Suprapubic skin (tissue), 3 donors: ENCODE data around the gene IFFO2.

Experiments
- POLR2AphosphoS5 ChIP-seq, 3 donors: sonication (generic); formaldehyde crosslinking; IDR thresholded peaks; one replicate each; pipeline ENCODE4 v1.6.1; 2017; ENCODE audit warnings: antibody characterized with exemption in 3 of 3
- TF ChIP-seq, protein P1 (sequence below), 2 donors: fragments of 200-600 bp in 1 of 2; fragments of 450-650 bp in 1 of 2; sonication (generic) in 1 of 2; IDR thresholded peaks; one replicate each; pipeline ENCODE4 v1.5.1; 2016 to 2019; ENCODE audit warnings: antibody characterized with exemption in 2 of 2, mild to moderate bottlenecking in 1 of 2, moderate library complexity in 1 of 2

DNA sequence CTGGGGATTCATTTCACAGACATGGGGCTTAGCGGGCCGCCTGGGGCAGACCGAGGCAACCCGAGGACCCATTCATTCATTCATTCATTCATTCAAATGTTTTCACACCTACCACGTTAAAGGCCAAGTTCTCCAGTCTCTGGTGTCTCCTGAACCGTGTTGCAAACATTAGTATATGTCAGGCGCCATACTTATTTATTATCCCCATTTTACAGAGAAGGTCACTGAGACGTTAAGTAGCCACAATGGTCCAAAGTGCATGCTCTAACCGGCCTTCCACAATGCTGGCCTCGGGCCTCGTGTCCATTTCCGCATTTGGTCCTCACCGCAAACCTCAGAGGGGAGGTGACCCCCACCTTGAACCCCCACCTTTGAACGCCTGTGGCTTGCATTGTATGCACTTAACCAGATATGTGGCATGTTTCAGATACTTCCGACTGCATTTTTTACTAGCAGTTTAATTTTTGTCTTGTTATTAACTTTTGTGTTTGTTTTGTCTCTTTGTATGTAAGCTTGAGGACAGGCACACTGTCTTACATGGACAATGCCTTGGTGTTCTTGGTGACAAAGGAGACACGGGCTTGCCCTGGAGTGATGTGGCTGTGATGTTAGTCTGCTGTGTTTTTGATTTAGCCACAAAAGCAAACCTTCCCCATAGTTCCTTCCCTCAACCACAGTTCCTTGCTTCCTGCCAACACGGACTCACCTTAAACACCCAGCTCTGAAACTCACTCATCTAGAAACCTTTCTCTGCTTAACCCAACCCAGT lies 1.2 kb upstream of the IFFO2 start:
- TF ChIP-seq POLR2AphosphoS5 (IDR thresholded peaks at IDR 0.05), result no peak
- TF ChIP-seq, protein P1, sequence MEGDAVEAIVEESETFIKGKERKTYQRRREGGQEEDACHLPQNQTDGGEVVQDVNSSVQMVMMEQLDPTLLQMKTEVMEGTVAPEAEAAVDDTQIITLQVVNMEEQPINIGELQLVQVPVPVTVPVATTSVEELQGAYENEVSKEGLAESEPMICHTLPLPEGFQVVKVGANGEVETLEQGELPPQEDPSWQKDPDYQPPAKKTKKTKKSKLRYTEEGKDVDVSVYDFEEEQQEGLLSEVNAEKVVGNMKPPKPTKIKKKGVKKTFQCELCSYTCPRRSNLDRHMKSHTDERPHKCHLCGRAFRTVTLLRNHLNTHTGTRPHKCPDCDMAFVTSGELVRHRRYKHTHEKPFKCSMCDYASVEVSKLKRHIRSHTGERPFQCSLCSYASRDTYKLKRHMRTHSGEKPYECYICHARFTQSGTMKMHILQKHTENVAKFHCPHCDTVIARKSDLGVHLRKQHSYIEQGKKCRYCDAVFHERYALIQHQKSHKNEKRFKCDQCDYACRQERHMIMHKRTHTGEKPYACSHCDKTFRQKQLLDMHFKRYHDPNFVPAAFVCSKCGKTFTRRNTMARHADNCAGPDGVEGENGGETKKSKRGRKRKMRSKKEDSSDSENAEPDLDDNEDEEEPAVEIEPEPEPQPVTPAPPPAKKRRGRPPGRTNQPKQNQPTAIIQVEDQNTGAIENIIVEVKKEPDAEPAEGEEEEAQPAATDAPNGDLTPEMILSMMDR (IDR thresholded peaks at IDR 0.05), result no peak
